IMR-90 (cell line): Measurements from ENCODE around the gene FRG2. TPM values are rescaled to one million over a fixed set of nuclear protein-coding genes. Genes with fewer than 3 reads are reported as not detected.

Experiments used
- ATAC-seq: fragments of 200-7000 bp; cut with Tn5 transposase; 2 replicates; pipeline ENCODE4 v1.9.1; 2020; ENCODE audit warnings: low read depth, mild to moderate bottlenecking, moderate library complexity
- BruUV-seq: library from RNA; stranded (reverse); fragments of 400-500 nt; replicated peaks from 2 replicates; lab custom pipeline; 2021; lab: Mats Ljungman, UMichigan
- CTCF ChIA-PET: fragments of 300-600 bp; formaldehyde crosslinking; extraction: SDS; loops from one replicate; lab custom pipeline; 2021; ENCODE audit warnings: antibody characterized with exemption; lab: Yijun Ruan, JAX
- POLR2A ChIA-PET: fragments of 300-600 bp; sonication (Branson Sonifier 250); formaldehyde crosslinking; loops from one replicate; lab custom pipeline; 2022; ENCODE audit warnings: antibody characterized with exemption; ENCODE audit not compliant: unreplicated experiment; lab: Charles Lee
- DNase-seq: peaks from one replicate; pipeline ENCODE4 v3.0.0; 2013
- H2AFZ ChIP-seq: replicated peaks from 2 replicates; pipeline ENCODE3; 2013; ENCODE audit warnings: low read length, mild to moderate bottlenecking; ENCODE audit not compliant: poor library complexity
- H2AK5ac ChIP-seq: 2 replicates; pipeline ENCODE4 v1.6.1; 2013; ENCODE audit warnings: low read depth, low read length, inconsistent platforms
- H2AK9ac ChIP-seq: replicated peaks from 2 replicates; pipeline ENCODE3; 2013; ENCODE audit warnings: mild to moderate bottlenecking, low read depth, low read length, moderate library complexity; ENCODE audit not compliant: poor library complexity
- H2BK120ac ChIP-seq: 2 replicates; pipeline ENCODE4 v1.6.1; 2013; ENCODE audit warnings: low read depth, low read length, inconsistent platforms
- H2BK15ac ChIP-seq: 3 replicates; pipeline ENCODE4 v1.6.1; 2013; ENCODE audit warnings: low read depth, low read length, inconsistent platforms
- H2BK20ac ChIP-seq: 2 replicates; pipeline ENCODE4 v1.6.1; 2013; ENCODE audit warnings: low read depth, mild to moderate bottlenecking, inconsistent platforms, low read length, moderate library complexity
- H2BK5ac ChIP-seq: 2 replicates; pipeline ENCODE4 v1.6.1; 2013; ENCODE audit warnings: mild to moderate bottlenecking, low read depth, low read length, inconsistent platforms; ENCODE audit not compliant: poor library complexity, severe bottlenecking
- H3K14ac ChIP-seq: replicated peaks from 2 replicates; pipeline ENCODE4 v1.6.1; 2013; ENCODE audit warnings: low read depth, low read length, inconsistent platforms
- H3K18ac ChIP-seq: 2 replicates; pipeline ENCODE4 v1.6.1; 2013; ENCODE audit warnings: low read depth, low read length, control low read depth
- H3K23ac ChIP-seq: 2 replicates; pipeline ENCODE4 v1.6.1; 2013; ENCODE audit warnings: low read depth, low read length, inconsistent platforms
- H3K27ac ChIP-seq: 2 replicates; pipeline ENCODE4 v1.5.1; 2013; ENCODE audit warnings: mild to moderate bottlenecking, control low read depth, low read length; ENCODE audit not compliant: insufficient read depth
- H3K27me3 ChIP-seq: 2 replicates; pipeline ENCODE4 v1.6.1; 2013; ENCODE audit warnings: low read length; ENCODE audit not compliant: control insufficient read depth, insufficient read depth
- H3K36me3 ChIP-seq: 2 replicates; pipeline ENCODE4 v1.6.1; 2013; ENCODE audit warnings: low read length, mixed read lengths; ENCODE audit not compliant: control insufficient read depth, insufficient read depth
- H3K4ac ChIP-seq: 2 replicates; pipeline ENCODE4 v1.6.1; 2013; ENCODE audit warnings: low read depth, low read length, inconsistent platforms
- H3K4me1 ChIP-seq: 2 replicates; pipeline ENCODE4 v1.6.1; 2013; ENCODE audit warnings: low read length, mixed read lengths; ENCODE audit not compliant: control insufficient read depth, insufficient read depth
- H3K4me2 ChIP-seq: 2 replicates; pipeline ENCODE4 v1.6.1; 2013; ENCODE audit warnings: low read depth, mild to moderate bottlenecking, control low read depth, low read length, moderate library complexity
- H3K4me3 ChIP-seq: 2 replicates; pipeline ENCODE4 v1.5.1; 2013; ENCODE audit warnings: low read depth, mild to moderate bottlenecking, control low read depth, low read length, moderate library complexity; ENCODE audit not compliant: insufficient read depth
- H3K56ac ChIP-seq: 2 replicates; pipeline ENCODE4 v1.6.1; 2013; ENCODE audit warnings: low read length, inconsistent platforms; ENCODE audit not compliant: insufficient read depth; ENCODE audit errors: extremely low read depth
- H3K79me1 ChIP-seq, 2 experiments: 2 replicates each; pipeline ENCODE4 v1.6.1; 2013; ENCODE audit warnings: low read length in 2 of 2, inconsistent platforms in 1 of 2, low read depth in 1 of 2
- H3K9ac ChIP-seq: 2 replicates; pipeline ENCODE4 v1.6.1; 2013; ENCODE audit warnings: low read depth, low read length, control low read depth
- H3K9me1 ChIP-seq: 2 replicates; pipeline ENCODE4 v1.6.1; 2013; ENCODE audit warnings: low read length, inconsistent platforms; ENCODE audit not compliant: insufficient read depth
- H3K9me3 ChIP-seq: 2 replicates; pipeline ENCODE4 v1.6.1; 2013; ENCODE audit warnings: low read length; ENCODE audit not compliant: control insufficient read depth, insufficient read depth
- H4K20me1 ChIP-seq: 2 replicates; pipeline ENCODE4 v1.6.1; 2013; ENCODE audit warnings: low read length, inconsistent platforms; ENCODE audit not compliant: insufficient read depth
- H4K5ac ChIP-seq: 2 replicates; pipeline ENCODE4 v1.6.1; 2013; ENCODE audit warnings: mild to moderate bottlenecking, low read depth, low read length, control low read depth
- H4K8ac ChIP-seq, 2 experiments: 2 replicates each; pipeline ENCODE4 v1.6.1; 2013; ENCODE audit warnings: low read depth in 2 of 2, low read length in 2 of 2, control low read depth in 1 of 2, inconsistent platforms in 1 of 2
- H4K91ac ChIP-seq: 2 replicates; pipeline ENCODE4 v1.6.1; 2013; ENCODE audit warnings: low read depth, low read length, inconsistent platforms; ENCODE audit not compliant: insufficient read depth
- BHLHE40 ChIP-seq: fragments of 150-350 bp; IDR thresholded peaks from 2 replicates; pipeline ENCODE4 v1.6.1; 2016; ENCODE audit warnings: mild to moderate bottlenecking, low read depth, low read length
- CEBPB ChIP-seq: IDR thresholded peaks from 2 replicates; pipeline ENCODE4 v1.6.1; 2012; ENCODE audit warnings: low read depth, low read length, improper control_type of control experiment
- CHD1 ChIP-seq: IDR thresholded peaks from 2 replicates; pipeline ENCODE4 v1.6.1; 2012; ENCODE audit warnings: low read depth, low read length, improper control_type of control experiment
- CTCF ChIP-seq: conservative IDR thresholded peaks from 2 replicates; pipeline ENCODE4 v1.5.1; 2012; ENCODE audit warnings: mild to moderate bottlenecking, low read depth, low read length, improper control_type of control experiment
- ELK1 ChIP-seq: fragments of 150-350 bp; IDR thresholded peaks from 2 replicates; pipeline ENCODE4 v1.6.1; 2016; ENCODE audit warnings: low read depth, mild to moderate bottlenecking, low read length, moderate library complexity, borderline replicate concordance
- FOS ChIP-seq: fragments of 150-350 bp; IDR thresholded peaks from 2 replicates; pipeline ENCODE4 v1.6.1; 2016; ENCODE audit warnings: low read depth, low read length
- MAFK ChIP-seq: IDR thresholded peaks from 2 replicates; pipeline ENCODE4 v1.6.1; 2012; ENCODE audit warnings: low read depth, low read length, improper control_type of control experiment
- MAZ ChIP-seq: IDR thresholded peaks from 2 replicates; pipeline ENCODE4 v1.6.1; 2012; ENCODE audit warnings: low read depth, mild to moderate bottlenecking, low read length, improper control_type of control experiment, moderate library complexity, borderline replicate concordance
- NFE2L2 ChIP-seq: fragments of 150-350 bp; IDR thresholded peaks from 2 replicates; pipeline ENCODE4 v1.6.1; 2016; ENCODE audit warnings: low read depth, mild to moderate bottlenecking, low read length
- POLR2A ChIP-seq: IDR thresholded peaks from 2 replicates; pipeline ENCODE4 v1.6.1; 2012; ENCODE audit warnings: mild to moderate bottlenecking, low read depth, low read length
- RAD21 ChIP-seq: IDR thresholded peaks from 2 replicates; pipeline ENCODE4 v1.6.1; 2012; ENCODE audit warnings: low read length, improper control_type of control experiment
- RCOR1 ChIP-seq: IDR thresholded peaks from 2 replicates; pipeline ENCODE4 v1.6.1; 2012; ENCODE audit warnings: mild to moderate bottlenecking, low read length, improper control_type of control experiment; ENCODE audit not compliant: insufficient replicate concordance
- RFX5 ChIP-seq: IDR thresholded peaks from 2 replicates; pipeline ENCODE4 v1.8.0; 2012; ENCODE audit warnings: low read depth, mild to moderate bottlenecking, low read length, moderate library complexity
- WGBS, 2 experiments: methylation state at CpG; one replicate each; pipeline versions ENCODE4 v1.1.5 to v1.1.7; 2013; ENCODE audit warnings: missing lambda C conversion rate in 2 of 2; ENCODE audit not compliant: insufficient read length in 1 of 2; ENCODE audit errors: extremely low coverage in 2 of 2; 5-methylcytosine and 5-hydroxymethylcytosine counted together
- dilution Hi-C: fragments of 300-500 bp; cut with HindIII; formaldehyde crosslinking; loops from one replicate; pipeline ENCODE4 v1.14.3; 2018; ENCODE audit warnings: low sequenced_read_pairs; ENCODE audit not compliant: unreplicated experiment
- in situ Hi-C: fragments of 300-500 bp; cut with MboI; formaldehyde crosslinking; loops from 3 replicates; pipeline ENCODE4 v1.14.3; 2019; ENCODE audit warnings: low sequenced_read_pairs, inconsistent platforms, mixed read lengths
- intact Hi-C: fragments of 100-400 bp; cut with micrococcal nuclease; formaldehyde crosslinking; loops from 2 replicates; pipeline ENCODE4 v1.10.0; 2022
- polyA plus RNA-seq, 3 experiments: library from polyadenylated mRNA; depleted of rRNA; stranded (reverse); fragments of >200 nt; gene quantifications; 2 replicates each; pipeline ENCODE4 v1.2.3, GENCODE V29; 2012; ENCODE audit warnings: low replicate concordance in 1 of 3
- total RNA-seq: library from RNA; depleted of rRNA; stranded (reverse); fragments of >200 nt; gene quantifications from 2 replicates; pipeline ENCODE4 v1.2.3, GENCODE V29; 2012

The FRG2 gene
- total and polyA plus RNA-seq, 2 of the 4 experiments (the other 2 are of a cell fraction): not detected

- TF ChIP-seq POLR2A: no peak
These were observed 7.8 kb downstream of the FRG2 start (continued) for GRCh38 chr4:190019023-190019858.

- no peak overlapping the region for H3K18ac ChIP-seq
- no peak overlapping the region for H2BK15ac ChIP-seq
- POLR2A ChIA-PET: no interaction called here
- CTCF ChIA-PET: no interaction called here
- H3K4ac ChIP-seq: no peak overlapping the region
- no peak overlapping the region for H2AFZ ChIP-seq
- H3K9ac ChIP-seq: no peak overlapping the region
- H3K23ac ChIP-seq: no peak overlapping the region
- H4K8ac ChIP-seq: no peak overlapping the region
- H3K14ac ChIP-seq: no peak overlapping the region
- no peak overlapping the region for H2AK9ac ChIP-seq
- DNase-seq: no peak
- no TSS peak for BruUV-seq
- no peak overlapping the region for H2BK20ac ChIP-seq
- H3K56ac ChIP-seq: no peak overlapping the region
- H3K4me1 ChIP-seq: no peaks in the 10 kb centered on the region
- no peak overlapping the region for H3K27ac ChIP-seq
- no peaks in the 10 kb centered on the region for H4K20me1 ChIP-seq
- ATAC-seq: no peak
- H3K27me3 ChIP-seq: peaks cover 64% of the 10 kb centered on the region
- H2BK120ac ChIP-seq: no peak overlapping the region
- dilution Hi-C loops: no loop called here
- H2BK5ac ChIP-seq: no peak overlapping the region
- in situ Hi-C loops: no loop called here
- no peak overlapping the region for H3K4me2 ChIP-seq
- no peak overlapping the region for H3K4me3 ChIP-seq
- H4K5ac ChIP-seq: no peak overlapping the region
- no peak overlapping the region for H4K91ac ChIP-seq
- H3K79me1 ChIP-seq: no peaks in the 10 kb centered on the region
- no peaks in the 10 kb centered on the region for H3K9me1 ChIP-seq
- no peak overlapping the region for H2AK5ac ChIP-seq
- intact Hi-C loops: no loop called here
- WGBS, 2 experiments: 2% methylated on average over 17 of the region's 38 CpGs; no CpG with 5 or more reads in 1 of the 2 experiments
- H3K9me3 ChIP-seq: peaks cover 7% of the 10 kb centered on the region; the same call in 1 of the 2 replicates
- H3K36me3 ChIP-seq: no peaks in the 10 kb centered on the region
- TF ChIP-seq NFE2L2: no peak
- no peak for TF ChIP-seq MAZ
- TF ChIP-seq POLR2A: no peak
- TF ChIP-seq FOS: no peak
- TF ChIP-seq RAD21: no peak
- TF ChIP-seq CHD1: no peak
- no peak for TF ChIP-seq ELK1
- TF ChIP-seq CEBPB: no peak
- TF ChIP-seq BHLHE40: no peak
- TF ChIP-seq MAFK: no peak
- TF ChIP-seq RCOR1: no peak
- TF ChIP-seq CTCF: no peak
- TF ChIP-seq RFX5: no peak
These were observed 8.7 kb downstream of the FRG2 start for GRCh38 chr4:190018201-190018920.
